Activated T-helper 1 cell treated with anti-CD3 and anti-CD28 coated beads, Interleukin-2, amount 50 U/mL, for 16 hours (primary cell): ENCODE data around the gene CORO2B.
"Not testable (repeated sequence)": the region's sequence is repeated elsewhere in the genome, so short reads cannot be mapped to it uniquely, and the experiment has no call there.

Experiments
- DNase-seq, 2 donors: peaks; one replicate each; pipeline ENCODE4 v3.0.0-alpha.2; 2020; ENCODE audit warnings: low read depth in 1 of 2, low spot score in 1 of 2

The CORO2B gene

DNA sequence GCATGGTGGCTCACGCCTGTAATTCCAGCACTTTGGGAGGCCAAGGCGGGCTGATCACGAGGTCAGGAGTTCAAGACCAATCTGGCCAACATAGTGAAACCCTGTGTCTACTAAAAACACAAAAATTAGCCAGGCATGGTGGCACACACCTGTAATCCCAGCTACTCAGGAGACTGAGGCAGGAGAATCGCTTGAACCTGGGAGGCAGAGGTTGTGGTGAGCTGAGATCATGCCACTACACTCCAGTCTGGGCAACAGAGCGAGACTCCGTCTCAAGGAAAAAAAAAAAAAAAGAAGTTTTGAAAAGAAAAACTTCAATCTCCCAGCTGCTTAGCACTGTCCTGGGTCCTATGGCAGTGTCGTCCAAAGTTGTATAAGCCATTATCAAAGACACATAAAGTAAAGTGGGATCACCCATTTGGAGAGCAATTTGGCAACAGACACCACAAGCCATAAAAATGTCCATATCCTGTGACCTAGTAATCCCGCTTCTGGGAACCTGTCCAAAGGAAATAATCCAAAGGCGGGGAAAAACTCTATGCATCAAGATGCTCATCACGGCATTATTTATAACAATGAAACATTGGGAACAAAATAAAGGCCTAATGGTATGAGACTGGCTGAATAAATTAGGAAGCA lies 26.2 kb downstream of the CORO2B start:
- not testable (repeated sequence) for DNase-seq

DNA sequence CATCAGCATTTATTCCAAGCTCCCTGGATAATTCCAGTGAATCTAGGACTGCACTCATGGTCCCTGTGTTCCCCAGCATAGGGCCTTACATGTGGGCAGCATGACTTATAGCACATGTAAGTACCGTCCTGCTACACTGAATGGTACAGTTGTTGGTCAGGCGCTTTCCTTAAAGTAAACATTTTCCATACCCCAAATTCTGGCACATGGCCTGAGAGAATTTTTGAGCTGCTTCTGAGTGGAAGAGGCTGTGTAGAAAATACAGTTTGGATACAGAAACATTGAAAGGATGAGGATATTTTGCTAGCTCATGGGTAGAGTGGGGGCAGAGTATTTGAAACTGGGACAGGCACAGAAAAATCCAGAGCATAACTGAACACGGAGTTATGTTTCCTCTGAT lies 27.6 kb downstream of the CORO2B start:
- no peak for DNase-seq

DNA sequence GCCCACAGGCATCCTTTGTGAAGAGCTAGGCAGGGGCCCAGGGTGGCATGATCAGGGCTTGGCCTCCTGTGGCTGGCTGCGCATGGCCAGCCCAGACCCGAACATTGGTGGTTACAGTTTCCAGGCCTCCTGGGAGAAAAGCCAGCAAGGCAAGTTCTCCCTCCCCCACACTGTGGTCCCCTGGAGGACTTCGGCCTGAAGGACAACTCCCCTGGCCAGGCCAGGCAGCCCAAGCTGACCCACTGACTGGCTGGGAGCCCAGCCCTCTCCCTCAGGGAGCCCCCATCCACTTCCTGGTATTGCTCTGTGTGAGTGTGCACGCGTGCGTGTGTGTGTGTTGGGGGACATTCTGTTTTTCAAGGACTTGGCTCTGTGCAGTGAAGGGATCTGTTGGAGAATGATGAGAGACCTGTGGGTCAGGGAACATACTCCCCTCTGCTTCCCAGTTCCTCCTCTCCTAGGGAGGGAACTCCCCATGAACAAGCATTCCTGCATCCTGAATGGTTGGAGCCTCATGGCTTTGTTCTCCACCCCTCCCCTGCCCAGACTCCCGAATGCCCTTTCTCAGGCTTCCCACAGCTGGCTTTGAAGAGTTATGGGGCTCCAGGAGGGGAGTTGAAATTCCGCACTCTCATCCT lies 29.5 kb downstream of the CORO2B start:
- no peak for DNase-seq

DNA sequence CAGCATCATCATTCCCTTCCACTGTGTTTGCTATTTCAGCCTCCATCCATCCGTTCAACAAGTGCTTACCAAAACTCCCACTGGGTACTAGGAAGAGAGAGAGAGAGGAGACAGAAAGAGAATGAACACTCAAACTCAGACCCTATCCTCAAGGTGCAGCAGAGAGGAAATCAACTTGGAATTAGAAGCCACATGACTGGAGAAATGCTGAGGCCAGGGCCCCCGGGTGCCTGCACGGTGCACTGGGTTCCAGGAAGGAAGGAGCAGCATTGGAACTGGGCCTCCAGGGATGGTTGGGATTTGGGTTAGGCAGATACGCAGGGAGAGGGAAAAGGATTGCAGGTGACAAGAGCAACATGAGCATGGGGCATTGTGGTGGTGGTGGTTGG lies 30.0 kb downstream of the CORO2B start:
- DNase-seq = no peak

DNA sequence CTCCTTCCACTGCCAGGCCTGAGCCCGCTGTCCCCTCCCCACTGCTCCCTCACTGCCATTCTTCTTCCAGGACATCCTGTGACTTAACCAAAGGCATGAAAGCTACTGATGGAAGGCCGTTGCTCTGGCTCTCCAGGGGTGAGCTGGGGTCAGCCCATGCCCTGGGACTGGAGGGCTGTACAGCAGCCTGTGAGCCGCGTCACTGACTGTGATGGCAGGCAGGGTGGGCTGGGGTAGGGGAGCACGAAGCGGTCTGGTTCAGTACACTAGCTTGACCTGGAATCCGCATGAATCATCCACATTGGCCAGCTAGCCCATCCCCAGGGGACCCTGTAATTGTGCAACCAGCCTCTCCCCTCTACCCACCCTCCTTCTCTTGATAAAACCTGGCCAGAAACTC lies 30.8 kb downstream of the CORO2B start:
- DNase-seq = no peak

DNA sequence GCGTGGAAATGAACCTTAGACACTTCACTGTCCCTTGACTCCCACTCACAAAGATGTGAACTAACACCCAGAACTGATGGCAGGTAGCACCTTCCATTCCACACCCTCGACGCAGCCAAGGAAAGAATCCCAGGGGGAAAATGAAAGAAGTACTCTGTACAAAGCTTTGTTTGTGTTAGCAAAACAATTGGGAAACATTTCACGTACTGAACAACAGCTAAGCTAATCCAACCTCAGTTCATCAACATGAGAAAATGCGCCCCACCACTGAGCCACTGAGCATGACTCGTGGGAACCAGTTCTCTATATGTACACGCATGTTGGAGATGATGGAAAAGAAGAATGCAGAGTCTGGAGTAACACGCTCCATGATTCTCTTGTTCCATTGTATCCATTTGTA lies 32.0 kb downstream of the CORO2B start:
- DNase-seq = no peak

DNA sequence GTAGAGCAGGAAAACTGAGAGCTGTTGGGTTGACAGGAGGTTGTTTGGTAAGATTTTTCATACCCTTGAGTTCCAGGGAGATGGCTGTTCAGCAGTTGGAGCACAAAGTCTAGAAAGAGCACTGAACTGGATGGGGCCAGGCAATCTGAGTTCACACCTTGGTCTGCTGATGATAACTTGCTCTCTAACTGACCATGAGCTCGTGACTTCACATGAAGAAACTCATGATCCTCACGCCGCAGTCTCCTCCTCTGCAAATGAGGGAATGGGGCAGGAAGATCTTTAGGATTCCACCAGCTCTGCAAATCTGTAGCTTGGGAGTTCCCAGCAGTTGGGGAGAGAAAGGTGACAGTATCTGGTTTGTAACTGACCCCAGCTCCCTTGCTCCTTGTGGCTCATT lies 33.7 kb downstream of the CORO2B start:
- DNase-seq = no peak

DNA sequence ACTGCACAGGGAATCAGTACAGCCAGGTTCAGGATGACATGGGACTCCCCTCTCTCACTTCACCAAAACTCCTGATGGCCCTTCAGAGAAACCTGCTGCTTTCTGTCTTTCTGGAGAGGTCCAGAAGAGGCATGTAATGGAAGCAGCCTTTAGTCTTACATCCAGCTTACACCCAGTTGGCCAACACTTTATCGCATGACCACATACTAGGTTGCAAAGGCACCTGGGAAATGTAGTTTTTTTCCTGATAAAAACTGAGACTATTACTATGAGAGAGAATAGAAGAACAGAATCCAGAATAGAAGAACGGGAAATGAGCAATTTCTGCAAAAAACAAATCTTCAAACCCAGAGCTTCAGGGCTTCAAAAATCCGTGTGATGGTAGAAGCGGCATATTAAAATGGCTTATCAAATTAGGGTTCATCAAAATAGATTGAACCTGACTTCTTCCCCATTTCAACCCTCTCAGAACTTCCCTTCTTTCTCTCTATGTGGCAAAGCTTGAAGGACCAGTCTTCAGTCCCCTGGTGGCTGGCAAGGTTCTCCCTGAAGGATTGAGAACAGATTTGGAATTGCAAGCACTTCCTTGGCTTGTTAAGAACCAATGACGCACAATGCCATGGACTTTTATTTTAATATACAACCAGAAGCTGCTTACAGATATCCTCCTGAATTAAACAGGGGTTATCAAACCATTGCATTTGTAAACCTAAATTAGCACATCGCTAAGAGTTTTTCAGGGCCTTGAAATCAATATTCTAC lies 34.4 kb downstream of the CORO2B start:
- DNase-seq = no peak

DNA sequence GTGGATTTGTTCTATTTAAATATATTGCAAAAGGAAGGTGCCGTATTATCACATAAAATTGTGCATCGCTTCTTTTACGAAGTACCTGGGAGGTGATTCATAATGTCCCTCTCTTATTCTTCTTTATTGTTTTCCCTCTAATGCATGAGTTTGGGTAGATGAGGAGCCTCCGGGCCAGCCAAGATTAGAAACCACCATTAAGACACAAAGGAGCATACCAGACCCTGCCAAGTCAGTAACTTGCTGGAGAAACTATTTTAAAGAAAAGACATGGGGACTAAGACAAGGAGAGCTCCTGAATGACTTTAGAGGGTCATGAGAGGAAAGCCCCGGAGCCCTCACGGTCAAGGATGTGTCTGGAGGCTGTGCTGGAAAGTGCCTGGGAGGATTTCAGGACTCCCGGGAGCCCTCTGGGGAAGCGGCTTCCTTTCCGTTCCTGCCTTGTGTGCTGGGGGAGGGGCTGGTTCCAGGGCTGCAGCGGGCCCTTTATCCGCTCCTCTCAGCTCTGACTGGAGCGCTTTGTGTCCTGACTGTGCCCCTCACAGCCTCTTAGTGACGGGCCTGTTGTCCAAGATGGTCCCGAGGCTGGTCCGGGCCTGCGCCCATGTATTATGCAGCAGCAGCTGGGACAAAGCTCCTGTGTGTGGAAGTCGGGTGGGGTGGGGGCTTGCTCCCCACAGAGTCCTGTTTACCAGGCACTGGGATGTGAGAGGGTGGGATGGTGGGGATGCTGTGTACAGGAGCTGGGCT lies 35.7 kb downstream of the CORO2B start:
- no peak for DNase-seq

DNA sequence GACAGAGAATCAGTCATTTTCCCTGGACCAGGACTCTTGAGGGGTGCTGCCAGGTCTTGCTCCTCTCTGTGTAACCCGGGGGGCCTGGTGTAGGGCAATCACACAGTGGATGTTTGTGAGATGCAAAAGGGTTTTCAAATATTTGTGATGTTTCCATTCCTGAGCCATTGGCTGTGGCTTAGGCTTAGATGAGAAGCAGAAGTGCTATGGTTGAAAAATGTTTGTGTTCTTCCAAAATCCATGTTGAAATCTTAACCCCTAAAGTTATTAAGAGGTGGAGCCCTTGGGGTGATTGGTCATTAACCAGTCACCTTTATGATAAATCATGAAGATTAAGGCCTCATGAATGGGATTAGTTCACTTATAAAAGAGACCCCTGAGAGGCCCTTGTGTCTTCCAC lies 36.5 kb downstream of the CORO2B start:
- no peak for DNase-seq

DNA sequence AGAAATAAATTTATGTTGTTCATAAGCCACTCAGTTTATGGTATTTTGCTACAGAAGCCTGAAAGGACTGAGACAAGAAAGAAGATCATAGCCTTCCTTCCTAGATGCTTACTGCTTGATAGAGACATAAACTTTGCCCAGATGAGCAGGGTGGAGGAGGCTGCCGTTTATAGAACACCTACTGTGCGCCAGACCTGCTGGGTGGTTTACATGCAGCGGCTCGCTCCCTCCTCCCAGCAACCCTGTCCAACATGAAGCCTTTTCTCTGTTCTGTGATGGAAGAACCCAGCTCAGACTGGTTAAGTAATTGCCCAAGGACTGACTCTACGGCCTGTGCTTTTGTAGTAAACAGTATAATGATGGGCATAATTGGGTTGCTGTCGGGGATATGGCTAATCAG lies 37.0 kb downstream of the CORO2B start:
- DNase-seq = no peak

DNA sequence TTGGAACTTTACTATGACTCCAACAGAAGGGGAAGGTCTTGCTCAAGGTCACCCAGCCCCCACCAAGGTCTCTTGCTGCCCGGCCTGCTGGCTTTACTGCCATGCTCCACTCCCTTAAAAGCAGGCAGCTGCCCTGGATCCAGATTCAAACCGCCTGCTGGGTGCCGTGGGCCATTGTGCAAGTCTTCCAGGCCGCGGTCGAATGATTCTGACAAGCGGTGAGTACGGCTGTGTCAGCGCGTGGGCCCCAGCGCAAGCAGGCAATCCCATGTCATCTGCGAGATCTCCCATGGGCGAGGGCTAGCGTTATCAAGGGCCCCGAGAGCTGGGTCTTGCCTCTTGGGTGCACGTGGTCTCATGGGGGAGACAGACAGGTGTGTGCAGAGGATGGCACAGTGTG lies 37.6 kb downstream of the CORO2B start:
- DNase-seq = no peak

DNA sequence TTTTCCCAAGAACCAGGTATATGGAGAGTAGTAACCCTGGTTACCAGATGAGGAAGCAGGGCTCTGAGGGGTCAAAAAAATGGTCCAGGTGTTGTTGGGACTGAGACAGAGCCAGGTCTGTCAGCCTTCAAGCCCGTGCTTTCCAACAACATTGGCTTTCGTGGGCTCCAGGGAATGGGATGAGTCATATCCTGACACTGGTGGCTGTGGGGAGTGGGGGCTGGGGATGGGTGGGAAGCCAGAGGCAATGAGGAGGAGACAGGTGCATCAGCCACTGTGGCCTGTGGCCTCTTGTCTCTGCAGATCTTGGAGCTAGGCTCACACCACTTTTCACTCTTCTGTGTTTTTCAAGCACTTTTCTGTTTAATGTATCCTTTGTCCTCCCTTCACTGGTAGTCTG lies 38.2 kb downstream of the CORO2B start:
- DNase-seq = no peak

DNA sequence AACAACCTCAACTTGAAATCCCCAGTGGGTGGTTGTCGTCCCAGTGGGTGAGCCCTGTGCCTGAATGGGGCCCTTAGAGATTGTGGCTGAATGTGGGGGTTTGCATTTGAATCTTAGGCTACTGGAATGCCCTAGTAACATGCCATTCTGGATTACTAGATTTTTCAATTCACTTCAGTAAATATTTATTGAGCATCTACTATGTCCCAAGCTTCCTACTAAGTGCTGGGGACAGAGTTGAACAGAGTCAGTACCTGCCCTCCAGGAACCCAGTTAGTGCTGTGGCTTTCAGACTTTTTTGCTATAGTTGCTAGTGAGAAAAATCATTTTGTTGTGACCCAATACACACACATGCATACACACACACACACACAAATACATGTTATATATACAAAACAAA lies 39.0 kb downstream of the CORO2B start:
- no peak for DNase-seq

DNA sequence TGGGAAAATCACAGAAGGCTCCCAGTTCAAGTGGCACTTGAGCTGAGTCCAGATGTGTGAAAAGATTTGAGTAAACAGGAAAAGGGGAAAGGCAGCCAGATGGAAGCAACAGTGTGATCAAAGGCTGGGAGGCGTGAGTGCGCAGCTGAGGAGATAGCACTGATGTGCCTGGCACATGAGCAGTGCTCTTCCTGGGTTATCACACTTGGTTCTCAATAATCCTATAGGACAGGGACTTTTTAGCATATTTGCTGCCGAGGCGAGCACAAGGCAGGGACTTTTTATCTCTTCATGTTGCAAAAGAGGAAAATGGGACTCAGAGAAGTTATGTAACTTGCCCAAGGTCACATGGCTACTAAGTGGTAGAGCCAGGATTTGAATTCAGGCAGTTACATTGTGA lies 39.6 kb downstream of the CORO2B start:
- DNase-seq = no peak

DNA sequence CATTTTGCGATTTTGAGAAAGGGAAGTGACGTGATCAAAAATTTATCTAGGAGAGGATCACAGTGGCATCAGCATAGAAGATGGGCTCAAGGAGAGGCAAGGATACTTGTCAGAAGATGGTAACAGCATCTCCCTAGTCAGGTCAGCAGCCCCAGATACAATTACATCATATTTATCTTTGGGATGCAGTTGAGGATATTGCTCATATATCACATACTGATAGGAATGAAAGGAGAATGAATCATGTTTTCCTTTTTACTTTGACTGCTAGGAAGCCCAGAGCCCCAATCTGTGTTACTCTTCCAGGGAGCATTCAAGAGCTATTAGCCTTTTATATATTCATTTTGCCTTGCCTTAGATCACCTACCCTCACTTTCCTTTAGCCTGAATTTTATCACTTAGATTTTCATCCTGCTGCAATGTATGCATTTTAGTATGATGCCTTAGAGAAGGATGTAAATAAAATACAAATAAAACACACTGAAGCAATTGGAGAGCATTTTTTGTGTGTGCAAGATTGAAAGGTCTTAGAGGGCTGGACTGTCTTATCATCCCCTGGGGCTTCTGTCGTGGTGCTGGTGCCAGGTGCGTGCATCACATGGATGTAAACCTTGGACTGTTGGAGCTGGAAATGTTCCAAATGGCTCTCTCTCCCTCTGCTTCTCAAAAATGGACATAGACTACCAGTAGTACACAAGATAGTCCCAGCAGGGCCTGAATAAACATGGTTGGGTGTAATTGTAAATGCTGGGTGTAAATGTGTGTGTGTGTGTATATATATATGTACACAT lies 40.3 kb downstream of the CORO2B start:
- no peak for DNase-seq

DNA sequence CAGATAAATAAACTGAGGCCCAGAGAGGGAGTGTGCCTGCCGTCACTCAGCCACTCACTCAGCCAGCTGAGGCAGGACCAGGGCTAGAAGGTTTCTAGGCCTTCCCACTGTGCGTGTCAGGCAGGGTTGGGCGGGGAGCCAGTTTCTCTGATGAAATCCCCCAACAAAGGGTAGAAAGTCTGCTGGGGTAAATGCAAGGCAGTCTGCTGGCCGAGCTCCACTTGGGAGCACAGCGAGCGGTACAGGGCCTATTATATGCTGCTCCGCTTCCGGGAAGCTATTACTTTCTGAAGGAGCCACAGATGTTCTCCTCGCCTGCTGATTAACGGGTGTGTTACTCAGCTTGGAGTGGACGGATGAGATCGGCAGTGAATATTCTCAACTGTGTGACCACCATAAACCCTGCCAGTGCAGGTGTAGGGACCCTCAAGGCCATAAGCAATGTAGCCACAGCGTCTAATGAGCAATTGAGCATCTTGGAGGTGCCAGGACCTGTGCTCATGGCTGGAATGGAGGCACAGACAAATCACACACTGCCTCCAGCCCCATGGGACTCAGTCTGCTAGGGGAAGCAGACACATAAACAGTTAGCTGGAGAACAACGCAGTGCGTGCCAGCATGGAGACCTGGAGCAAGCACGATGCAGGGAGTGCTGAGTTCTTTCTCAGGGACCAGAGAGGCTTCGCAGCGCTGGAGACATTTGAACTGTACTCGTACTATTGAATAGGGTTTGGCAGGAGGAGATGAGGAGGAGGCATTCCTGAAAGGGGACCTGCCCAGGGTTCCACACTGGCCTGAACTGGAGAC lies 42.1 kb downstream of the CORO2B start:
- no peak for DNase-seq

DNA sequence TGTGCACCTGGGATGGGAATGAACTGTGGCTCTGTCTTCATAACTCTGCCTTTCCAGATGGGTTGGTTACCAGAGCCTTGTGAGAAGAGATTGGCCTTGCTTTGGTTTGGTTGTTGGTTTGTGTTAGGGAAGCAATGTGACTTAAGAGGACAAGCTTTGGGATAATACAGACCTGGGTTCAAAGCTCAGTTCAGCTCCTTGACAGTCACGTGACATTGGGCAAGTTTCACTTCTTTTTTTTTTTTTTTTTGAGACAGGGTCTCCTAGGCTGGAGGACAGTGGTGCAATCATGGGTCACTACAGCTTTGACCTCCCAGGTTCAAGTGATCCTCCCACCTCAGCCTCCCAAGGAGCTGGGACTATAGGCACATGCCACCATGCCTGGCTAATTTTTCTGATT lies 42.7 kb downstream of the CORO2B start:
- no peak for DNase-seq

DNA sequence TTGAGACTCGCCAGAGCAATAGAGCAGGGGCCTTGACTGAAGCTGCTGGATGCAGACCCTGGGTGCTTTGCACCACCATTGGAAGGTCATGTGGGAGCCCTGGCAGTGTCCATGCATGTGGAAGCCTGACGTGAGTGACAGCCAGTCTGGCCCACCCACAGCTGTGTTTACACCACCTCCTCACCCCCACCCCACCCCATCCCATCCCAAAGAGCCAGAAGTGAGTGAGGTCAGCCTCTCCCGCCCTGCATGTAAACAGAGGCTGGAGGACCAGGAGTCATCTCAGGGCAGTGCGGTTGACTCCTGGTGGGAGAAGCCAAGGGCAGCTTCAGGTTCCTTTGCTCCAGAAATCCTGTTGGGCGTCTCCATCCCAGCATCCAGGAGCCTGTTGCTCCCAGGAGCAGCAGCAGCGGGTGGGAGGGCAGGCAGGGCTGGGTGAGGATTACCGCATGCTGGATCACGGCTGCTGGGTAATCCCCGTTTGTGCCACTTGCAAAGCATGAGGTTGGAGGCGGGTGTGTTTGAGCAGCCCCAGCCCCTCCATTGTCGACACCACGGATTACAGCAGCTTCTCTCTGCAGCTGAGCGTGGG lies 44.6 kb downstream of the CORO2B start:
- DNase-seq = no peak

DNA sequence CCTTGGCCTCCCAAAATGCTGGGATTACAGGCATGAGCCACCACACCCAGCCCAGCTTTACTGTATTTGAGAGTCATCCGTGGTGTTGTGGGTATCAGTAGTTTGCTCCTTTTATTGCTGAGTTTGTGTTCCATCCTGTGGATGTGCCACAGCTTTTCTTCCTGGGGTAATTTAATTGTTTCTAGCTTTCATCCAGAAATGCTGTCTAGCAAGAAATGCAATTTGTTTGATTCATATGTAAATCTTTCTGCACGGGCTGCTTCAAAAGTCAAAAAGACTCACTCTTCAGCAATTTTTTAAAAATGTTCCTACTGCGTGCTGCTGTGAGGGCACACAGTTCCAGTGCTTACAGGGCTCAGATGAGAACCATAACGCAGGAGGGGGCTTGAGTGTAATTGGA lies 47.1 kb downstream of the CORO2B start:
- DNase-seq = no peak
